Endometrial microvascular endothelial cells (primary cell): ENCODE results near the gene SASH1. TPM values are rescaled to one million over a fixed set of nuclear protein-coding genes. Genes with fewer than 3 reads are reported as not detected.

Source experiments
- in situ Hi-C: cut with HindIII; loops from 2 replicates; pipeline ENCODE4 v1.10.0; 2017; ENCODE audit warnings: low sequenced_read_pairs, low pct_unique_long_range_greater_than_20kb; ENCODE audit errors: inconsistent ontology term
- total RNA-seq: library from RNA; depleted of rRNA; stranded (reverse); fragments of >200 nt; gene quantifications from one replicate; pipeline ENCODE4 v1.2.3, GENCODE V29; 2015; ENCODE audit errors: inconsistent ontology term

SASH1 gene
- 75.4 TPM for total RNA-seq

DNA sequence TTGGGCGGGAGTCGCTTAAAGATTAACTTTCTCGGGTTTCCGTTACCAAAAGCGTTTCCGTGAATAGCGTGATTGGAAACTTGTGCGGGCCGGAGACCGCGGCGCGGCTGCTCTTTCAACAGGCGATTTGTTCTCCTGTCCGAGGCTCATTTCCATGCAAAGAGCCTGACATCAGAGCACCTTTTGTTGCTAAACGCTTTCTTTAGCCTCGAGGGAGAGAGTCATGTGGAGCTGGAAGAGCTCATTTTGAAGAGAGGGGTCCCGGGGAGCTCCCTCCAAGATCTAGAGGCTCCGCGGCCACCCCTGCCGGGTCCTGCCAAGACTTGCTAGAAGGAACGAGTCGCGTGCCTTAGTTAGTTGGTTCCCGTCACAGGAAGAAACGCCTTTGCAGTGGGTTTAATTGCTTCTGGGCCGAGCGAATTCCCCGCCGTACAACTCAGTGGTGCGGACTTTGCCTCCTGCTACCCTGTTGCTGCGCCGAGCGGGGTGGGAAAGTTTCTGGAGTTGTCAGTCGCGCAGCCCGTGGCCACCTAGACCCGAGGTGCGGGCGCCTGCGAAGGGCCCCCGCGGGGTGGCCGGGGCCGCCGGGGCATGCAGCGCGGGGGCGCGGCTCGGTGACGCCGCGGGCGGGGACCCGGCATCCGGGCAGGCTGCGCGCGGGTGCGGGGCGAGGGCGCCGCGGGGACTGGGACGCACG lies at the start of gene SASH1:
TSS of gene SASH1 (plus strand) at position 489 of the 697 bp plus-strand sequence. CDS start 230 bp downstream, outside the sequence.
- in situ Hi-C loops = no loop called here

DNA sequence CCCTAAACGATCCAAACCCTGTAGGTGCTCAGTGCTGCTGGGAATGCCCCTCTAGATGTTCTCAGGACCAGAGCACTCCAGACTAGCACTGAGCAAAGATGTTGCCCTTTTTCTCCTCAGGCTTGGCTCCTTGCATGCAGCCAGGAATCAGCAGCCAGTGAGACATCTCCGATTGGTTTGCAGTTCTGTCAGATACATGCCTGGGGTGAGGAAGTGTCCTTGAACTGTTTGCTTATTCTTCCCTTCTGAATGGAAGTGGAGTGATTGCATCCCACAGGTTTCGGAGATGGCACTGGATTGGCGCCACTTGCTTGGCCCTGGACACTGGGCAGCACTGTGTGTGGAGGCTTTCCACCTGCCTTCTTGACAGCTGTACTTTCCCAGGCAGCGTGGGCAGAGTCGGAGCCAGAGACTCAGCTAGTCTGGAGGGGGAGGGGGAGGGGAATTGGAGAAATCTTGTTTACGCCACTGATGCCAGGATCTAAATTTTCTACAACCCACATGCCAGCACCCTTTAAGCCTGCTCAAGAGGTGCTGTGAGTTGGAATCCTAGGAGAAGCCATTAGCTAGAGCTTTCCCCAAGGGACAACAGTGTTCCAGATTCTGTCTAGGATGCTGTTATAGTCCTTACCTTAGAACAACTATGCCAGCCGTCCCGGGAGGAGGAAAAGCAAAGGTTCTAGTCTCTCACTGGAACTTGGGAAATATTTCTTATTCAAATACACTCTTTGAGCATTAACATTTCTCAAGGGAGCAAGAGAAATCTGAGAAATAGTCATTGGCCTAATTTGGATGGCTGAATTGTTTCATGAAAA lies 49.2 kb upstream of the SASH1 start:
- in situ Hi-C loops = no loop called here

DNA sequence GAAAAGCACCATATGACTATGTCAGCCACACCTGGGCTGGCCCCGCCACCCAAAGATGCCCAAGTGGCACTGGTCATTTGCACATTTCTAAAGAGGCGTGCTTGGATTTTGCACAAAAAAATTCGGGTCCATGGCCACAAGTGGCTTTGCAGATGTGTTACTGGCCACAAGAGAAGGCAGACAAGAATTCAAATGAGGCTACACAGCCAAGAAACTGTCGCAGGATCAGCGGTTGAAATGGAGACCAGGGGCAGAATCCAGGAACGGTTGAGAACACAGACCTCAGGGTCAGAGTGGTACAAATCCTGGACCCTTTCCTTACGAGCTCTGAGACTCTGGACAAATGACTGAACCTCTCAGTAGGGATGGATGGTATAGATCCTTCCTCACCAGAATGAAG lies 48.6 kb upstream of the SASH1 start:
- in situ Hi-C loops = no loop called here

DNA sequence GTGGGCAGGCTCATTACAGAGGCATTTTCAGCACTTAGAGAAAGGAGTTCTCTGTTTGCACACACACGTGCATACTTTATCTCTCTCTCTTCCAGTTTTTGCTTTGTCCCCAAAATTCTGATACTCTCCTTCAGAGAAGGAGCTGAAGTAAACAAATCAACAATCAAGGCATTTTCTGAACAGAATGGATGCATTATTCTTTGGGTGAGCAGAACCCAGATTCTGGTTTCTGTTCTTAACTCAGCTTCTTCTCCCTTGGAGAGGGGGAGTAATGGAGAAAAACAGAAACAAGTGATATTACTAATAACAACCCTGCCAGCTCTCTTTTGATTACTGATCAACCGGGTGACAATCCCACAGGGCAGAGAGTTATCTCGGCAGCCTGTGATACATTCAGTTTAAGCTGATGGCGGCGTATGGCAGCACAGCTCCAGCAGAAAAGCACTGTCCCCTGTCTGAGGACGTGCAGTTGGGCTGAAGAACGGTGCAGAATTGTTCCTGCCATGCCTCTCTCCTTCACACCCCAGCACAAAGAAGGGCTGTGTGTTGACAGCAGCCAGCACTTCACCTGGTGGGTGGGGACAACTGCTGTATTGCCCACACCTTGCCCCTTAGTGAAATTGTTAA lies 47.3 kb upstream of the SASH1 start:
- in situ Hi-C loops = no loop called here

DNA sequence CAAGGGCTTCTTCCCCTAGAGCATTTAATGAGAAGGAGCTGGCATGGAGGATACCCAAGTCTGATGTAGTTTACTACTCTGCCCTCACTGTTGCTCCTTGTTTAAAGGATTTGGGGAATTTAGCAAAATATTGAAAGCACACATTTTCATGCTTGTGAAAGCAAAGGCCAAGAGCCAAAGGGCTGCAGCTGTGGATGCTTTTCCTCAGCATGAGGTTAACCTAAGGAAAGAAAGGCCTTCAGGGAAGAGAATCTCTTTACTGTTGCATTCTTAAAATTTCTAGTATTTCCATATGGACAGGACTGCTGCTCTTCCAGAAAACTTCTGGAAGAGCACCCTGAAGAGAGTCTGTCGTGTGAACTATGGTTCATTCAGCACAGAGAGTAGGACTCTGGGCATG lies 45.9 kb upstream of the SASH1 start:
- in situ Hi-C loops = no loop called here

DNA sequence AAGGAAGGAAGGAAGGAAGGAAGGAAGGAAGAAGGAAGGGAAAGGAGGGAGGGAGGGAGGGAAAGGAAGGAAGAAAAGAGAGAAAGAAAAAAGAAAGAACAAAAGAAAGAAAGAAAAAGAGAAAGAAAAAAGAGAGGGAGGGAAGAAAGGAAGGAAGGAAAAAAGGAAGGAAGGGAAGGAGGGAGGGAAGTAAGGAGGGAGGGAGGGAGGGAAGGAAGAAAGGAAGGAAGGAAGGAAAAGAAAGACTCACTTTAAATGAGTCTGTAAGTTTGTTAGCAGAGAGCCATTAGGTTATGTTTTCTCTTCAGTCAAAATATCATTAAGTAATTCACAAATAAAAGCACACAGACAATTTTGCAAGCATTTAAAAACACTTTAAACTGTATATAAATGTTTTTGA lies 44.0 kb upstream of the SASH1 start:
- in situ Hi-C loops = no loop called here

DNA sequence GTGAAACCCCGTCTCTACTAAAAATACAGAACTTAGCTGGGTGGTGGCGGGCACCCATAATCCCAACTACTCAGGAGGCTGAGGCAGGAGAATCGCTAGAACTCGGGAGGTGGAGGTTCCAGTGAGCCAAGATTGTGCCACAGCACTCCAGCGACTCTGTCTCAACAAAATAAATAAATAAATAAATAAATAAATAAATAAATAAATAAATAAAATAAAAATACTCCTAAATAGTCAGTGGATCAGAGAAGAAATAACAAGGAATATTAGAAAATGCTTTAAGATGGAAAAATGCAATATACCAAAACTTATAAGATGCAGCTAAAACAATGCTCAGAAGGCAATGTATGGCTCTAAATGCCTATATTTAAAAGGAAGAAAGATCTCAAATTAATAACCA lies 39.0 kb upstream of the SASH1 start:
- in situ Hi-C loops = no loop called here

DNA sequence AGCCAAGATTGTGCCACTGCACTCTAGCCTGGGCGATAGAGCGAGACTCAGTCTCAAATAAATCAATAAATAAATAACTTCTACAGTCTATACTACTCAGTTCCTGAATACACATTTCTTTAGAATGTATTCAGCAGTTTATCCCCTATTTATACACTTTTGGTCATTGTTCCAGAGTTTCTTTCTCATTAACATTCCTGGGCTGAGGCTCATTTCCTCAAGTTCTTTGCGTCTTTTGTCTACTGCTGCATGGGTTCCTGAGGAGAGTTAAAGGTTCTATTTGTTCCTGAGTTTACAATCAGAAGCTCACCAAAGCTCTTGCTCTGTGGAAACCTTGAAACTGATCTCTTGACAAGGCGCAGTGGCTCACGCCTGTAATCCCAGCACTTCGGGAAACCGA lies 37.7 kb upstream of the SASH1 start:
- in situ Hi-C loops = no loop called here

DNA sequence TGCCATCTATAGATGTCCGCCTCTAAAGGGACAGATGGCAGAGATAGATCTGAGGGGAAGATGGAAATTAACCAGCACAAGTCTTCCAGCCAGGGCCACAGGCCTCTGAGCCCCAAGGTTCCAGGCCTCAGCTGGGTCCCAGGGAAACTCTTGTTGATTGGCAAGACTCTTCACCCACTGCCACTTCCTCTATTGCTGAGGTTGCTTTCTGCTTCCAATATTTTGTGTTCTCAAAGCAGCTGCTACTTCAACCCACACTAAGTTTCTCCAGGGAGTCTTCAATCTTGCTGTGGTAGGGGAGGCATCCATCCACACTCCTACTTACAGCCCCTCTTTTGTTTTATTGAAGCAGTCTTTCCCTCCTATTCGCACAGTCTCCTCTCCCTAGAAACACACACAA lies 36.4 kb upstream of the SASH1 start:
- in situ Hi-C loops = no loop called here

DNA sequence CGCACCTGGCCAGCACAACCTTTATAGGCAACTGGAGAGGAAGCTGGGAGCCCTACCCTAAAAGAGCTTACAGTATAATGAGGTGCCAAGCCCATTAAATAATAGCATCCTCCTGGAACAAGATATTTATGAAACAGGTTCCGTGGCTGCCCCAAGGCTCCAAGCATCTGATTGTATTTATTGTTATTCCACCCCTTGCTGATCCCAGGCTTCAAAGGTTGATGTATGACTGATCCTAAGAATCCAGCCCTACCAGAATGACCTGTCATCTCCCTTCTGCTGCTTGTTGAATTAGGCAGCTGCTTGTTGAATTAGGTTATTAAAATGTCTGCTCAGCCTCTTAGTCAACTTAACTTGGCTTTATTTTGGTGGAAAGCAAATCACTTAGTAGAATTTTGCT lies 35.2 kb upstream of the SASH1 start:
- in situ Hi-C loops = no loop called here

DNA sequence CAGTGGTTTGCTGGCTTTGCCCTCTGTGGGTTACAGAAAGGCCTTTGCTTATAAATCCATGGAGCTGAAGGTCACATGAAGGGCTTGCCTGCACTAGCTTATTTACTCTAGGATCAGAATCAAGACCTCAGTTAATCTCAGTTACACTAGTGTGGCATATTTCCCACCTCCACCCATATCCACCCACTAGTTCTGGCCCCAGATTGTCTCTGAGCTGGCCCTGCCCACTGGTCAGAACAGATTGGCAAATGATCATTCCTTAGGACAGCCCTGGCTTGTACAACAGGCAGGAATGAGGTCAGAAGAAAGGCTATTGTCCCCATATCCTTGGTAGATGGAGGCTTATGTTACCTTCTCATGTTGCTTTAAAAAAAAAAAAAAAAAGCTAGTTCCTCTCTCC lies 33.3 kb upstream of the SASH1 start:
- in situ Hi-C loops = no loop called here

DNA sequence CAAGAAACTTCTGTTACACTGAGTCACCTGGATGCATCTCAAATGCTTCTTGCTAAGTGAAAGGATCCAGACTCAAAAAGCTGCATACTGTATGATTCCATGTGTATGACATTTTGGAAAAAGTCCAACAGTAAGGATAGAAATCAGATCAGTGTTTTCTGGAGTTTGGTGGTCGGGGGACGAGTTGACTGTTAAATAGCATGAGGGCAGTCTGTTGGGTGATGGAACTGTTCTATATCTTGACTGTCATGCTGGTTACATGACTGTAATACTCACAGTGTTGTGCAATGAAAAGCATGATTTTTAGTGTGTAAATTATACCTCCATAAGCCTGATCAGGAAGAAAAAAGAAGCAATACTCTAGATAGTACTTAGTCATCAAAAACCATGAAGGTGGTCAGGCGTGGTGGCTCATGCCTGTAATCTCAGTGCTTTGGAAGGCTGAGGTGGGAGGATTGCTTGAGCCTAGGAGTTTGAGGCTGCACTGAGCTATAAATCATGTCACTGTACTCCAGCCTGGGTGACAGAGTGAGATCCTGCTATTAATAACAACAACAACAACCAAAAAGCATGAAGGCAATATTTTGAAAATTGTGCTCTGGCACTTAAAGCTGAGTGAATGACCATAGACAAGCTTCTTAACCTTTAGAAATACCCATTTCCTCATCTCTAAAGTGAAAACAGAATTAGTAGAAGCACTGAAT lies 30.5 kb upstream of the SASH1 start:
- in situ Hi-C loops = loop anchor here (5.0 kb wide), 1 partner anchor 45 kb away; no protein-coding TSS in a partner anchor

DNA sequence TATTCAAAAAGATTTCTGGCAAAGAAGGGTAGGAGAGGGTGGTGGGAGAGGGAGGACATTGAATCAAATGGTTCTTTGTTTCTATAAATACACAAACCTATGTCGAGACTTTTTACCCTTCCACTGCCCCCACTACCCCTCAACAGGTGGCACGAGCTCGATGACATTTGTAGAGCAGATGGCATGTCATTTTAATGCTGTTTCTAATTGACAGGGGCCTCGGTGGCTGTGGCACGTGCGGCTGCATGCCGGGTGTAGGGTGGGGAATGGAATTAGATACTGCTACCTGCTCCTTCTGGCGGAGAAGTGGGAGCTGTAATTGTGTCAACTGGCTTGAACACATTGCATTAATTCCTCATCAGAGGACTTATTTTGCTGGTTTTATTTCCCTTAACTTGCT lies 29.1 kb upstream of the SASH1 start:
- in situ Hi-C loops = loop anchor here (5.0 kb wide), 1 partner anchor 46 kb away; no protein-coding TSS in a partner anchor

DNA sequence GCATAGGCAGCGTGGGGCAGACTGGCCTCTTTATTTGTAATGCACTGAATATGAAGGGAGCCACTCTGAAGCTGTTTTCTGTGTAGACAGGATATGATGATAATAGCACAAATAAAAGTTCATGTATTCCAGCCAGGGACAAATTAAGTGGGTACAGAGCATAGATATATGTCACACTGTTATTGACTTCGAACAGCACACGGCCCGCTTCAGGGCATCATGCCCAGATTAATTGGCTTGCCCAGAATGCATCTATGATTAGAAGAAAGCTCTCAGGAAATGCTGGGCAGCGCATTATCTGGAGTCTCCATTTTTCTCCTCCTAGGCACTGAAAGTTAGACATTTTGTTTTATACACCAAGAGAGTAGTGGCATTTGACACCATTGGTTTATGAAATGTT lies 26.3 kb upstream of the SASH1 start:
- in situ Hi-C loops = no loop called here

DNA sequence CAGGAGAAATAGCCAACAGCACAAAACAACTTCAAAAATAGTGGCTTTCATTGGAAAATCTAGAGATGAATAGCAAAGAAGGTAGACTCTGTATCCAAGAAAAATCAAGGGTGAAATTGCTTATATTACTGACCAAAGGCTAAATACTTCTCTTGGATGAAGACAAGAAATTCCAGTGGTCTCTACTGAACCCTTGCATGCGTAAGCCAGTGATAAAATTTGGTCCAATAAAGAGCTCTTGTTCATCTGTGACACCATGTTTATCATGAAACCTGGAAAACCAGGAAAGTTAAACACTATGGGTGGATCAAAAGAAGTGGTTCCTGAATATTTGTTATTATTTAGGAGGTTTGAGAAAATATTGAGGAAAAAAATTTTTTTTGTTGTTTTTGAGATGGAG lies 25.6 kb upstream of the SASH1 start:
- in situ Hi-C loops = no loop called here

DNA sequence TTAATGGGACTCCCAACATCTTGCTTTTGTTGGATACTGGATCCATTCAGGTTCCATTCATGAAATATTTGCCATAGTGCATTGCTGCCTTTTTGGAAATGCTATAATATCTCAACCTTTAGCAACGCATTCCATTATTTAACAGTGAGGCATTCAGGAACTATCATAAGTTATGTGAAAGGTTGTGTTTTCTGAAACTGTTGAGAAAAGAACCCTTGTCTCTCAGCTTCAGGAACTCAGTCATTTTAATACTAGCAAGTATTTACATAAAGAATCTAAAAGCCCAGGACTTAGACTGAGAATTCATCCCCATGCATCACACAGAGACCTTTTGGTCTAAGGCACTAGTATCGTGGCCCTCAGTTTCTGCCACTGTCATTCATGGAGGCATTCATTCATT lies 24.9 kb upstream of the SASH1 start:
- in situ Hi-C loops = no loop called here

DNA sequence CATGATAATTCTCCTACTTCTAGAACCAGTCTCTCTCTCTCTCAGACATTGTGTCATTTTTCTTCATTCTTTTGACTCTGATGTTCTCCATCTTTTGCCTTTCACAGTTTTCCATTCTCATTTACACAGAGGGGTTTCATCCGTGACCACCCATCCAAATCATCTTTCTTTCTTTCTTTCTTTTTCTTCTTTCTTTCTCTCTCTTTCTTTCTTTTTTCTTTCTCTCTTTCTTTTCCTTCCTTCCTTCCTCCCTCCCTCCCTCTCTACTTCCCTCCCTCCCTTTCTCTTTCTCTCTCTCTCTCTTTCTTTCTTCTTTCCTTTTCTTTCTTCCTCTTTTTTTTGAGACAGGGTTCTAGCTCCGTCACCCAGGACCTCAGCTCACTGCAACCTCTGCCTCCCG lies 19.9 kb upstream of the SASH1 start:
- in situ Hi-C loops = no loop called here

DNA sequence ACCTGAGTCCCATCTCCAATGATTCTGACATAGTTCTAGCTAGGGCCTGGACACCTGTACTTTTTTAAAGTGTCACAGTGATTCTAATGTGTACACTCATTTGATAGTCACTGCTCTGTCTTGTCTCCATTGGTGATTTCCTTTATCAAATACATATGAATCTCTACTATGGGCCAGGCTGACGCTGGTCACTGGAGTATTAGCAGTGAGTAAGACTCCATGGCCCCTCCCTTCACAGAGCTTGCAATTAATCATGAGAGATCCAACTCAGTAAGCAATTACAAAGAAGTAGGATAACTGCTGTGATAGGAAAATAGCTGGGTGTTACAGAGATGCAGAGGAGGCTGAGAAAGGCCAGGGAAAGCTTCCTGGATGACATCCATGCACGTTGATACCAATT lies 19.3 kb upstream of the SASH1 start:
- in situ Hi-C loops = no loop called here

DNA sequence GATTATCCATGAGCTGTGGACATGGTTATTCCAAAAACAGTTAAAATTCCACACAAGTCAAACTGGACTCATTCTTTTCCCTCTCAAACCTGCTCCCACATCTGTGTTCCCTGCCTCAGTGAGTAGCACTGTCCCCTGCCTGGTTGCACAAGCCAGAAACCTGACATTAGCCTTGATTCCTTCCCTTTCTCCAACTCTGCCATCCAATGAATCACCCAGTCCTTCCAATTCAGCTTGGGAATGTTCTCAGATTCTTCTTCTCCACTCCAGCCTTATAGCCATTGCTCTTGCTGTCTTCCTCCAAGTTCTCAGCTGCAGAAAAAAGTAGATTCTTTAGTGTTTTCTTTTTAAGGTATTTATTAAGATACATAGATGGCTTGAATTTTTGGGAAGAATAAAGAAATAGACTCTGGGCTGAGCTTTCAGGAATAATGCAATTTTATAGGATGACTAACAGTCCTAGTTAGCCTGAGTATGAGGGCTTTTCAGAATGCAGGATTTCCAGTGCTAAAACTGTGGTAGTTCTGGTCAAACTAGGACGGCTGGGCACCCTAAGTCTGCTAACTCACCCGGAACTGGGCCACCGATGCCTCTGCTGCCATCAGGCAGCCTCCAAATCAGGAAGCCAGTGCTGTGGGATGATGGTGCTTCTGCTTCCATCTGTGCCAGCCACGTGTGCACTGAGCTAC lies 18.2 kb upstream of the SASH1 start:
- in situ Hi-C loops = no loop called here
